Measurements from ENCODE around the gene FAM200C. TPM values are rescaled to one million over a fixed set of nuclear protein-coding genes. Genes with fewer than 3 reads are reported as not detected.

The FAM200C gene
- total RNA-seq, 2 experiments from 2014 or later, result 0.16 TPM; not detected in 1

DNA sequence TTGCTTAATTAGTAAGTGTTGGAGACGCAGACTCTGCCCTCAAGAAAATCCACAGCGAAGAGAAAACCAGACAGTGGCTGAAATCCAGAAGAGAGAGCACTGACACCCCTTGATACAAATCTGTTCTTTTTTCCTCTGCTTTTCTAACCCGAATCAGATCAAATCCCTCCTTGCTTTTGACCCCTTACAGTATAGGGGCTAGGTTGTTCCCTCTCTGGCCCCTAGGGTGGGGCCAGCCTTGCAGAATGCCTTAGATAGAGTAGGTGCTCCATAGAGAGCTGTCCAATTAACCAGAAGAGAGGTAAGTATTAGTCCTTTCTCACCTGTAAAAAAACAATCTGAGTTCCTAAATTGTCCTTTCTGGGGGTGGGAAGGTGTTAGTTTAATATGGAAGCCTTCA, 39.5 kb downstream of the FAM200C start:
- H3K27ac Mint-ChIP-seq, result no peak overlapping the region
- H3K36me3 ChIP-seq (ENCODE audit: insufficient read depth, low read length), result no peaks in the 10 kb centered on the region
- ATAC-seq (ENCODE audit: poor library complexity) (no peak), DNase-seq (no peak)
- H3K27ac ChIP-seq (ENCODE audit: low read depth in 1 of 2, low read length in 2 of 2), result no peak overlapping the region
- no peaks in the 10 kb centered on the region for H3K36me3 Mint-ChIP-seq (ENCODE audit: low read depth)
- POLR2A ChIA-PET, result no interaction called here
- intact Hi-C loops (cut with DNase I, micrococcal nuclease), result no loop called here
- no peaks in the 10 kb centered on the region for H3K4me1 ChIP-seq (ENCODE audit: insufficient read depth, low read length)
- H3K27me3 Mint-ChIP-seq, result peaks cover 28% of the 10 kb centered on the region
- H3K27me3 ChIP-seq (ENCODE audit: control insufficient read depth in 1 of 2, insufficient read depth in 2 of 2, low read length in 2 of 2), result peaks cover 0 to 2% of the 10 kb centered on the region in 2 experiments
- CTCF ChIA-PET, result no interaction called here
- H3K4me3 Mint-ChIP-seq, result no peak overlapping the region
- H3K4me1 Mint-ChIP-seq (ENCODE audit: low read depth), result no peaks in the 10 kb centered on the region
- no peaks in the 10 kb centered on the region for H3K9me3 Mint-ChIP-seq
- H3K9me3 ChIP-seq (ENCODE audit: control insufficient read depth in 1 of 2, insufficient read depth in 1 of 2, low read length in 2 of 2), result no peaks in the 10 kb centered on the region
- TF ChIP-seq, protein P1, sequence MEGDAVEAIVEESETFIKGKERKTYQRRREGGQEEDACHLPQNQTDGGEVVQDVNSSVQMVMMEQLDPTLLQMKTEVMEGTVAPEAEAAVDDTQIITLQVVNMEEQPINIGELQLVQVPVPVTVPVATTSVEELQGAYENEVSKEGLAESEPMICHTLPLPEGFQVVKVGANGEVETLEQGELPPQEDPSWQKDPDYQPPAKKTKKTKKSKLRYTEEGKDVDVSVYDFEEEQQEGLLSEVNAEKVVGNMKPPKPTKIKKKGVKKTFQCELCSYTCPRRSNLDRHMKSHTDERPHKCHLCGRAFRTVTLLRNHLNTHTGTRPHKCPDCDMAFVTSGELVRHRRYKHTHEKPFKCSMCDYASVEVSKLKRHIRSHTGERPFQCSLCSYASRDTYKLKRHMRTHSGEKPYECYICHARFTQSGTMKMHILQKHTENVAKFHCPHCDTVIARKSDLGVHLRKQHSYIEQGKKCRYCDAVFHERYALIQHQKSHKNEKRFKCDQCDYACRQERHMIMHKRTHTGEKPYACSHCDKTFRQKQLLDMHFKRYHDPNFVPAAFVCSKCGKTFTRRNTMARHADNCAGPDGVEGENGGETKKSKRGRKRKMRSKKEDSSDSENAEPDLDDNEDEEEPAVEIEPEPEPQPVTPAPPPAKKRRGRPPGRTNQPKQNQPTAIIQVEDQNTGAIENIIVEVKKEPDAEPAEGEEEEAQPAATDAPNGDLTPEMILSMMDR (IDR thresholded peaks at IDR 0.05), result no peak
- no peak overlapping the region for H3K4me3 ChIP-seq (ENCODE audit: low read length)

DNA sequence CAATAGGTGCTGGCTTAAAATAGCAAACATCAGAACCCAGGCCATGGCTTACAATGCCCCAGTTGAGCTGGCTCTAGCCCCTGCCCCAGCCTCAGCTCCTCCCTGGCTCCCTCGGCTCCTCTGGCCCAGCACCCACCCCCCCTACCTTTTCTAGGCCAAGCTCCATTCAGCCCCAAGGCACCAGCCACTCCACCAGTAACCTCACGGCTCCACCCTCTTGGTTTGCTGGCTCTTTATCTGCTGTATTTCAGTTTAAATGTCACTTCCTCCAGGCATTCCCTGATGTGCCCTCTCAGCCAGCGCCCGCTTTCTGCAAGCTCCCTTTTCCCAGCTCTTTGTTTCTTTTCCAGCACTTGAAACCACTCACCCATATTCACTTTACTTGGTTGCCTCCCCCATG, 40.0 kb downstream of the FAM200C start:
- no peaks in the 10 kb centered on the region for H3K36me3 ChIP-seq (ENCODE audit: insufficient read depth, low read length)
- H3K4me3 Mint-ChIP-seq, result no peak overlapping the region
- H3K4me1 ChIP-seq (ENCODE audit: insufficient read depth, low read length), result no peaks in the 10 kb centered on the region
- TF ChIP-seq, protein P1 (IDR thresholded peaks at IDR 0.05), result no peak
- ChIA-PET CTCF (no interaction called here), POLR2A (no interaction called here)
- no peaks in the 10 kb centered on the region for H3K36me3 Mint-ChIP-seq (ENCODE audit: low read depth)
- H3K4me1 Mint-ChIP-seq (ENCODE audit: low read depth), result no peaks in the 10 kb centered on the region
- intact Hi-C loops (cut with DNase I, micrococcal nuclease), result no loop called here
- H3K27ac Mint-ChIP-seq, result no peak overlapping the region
- no peak for ATAC-seq (ENCODE audit: poor library complexity)
- peaks cover 0 to 2% of the 10 kb centered on the region in 2 experiments for H3K27me3 ChIP-seq (ENCODE audit: control insufficient read depth in 1 of 2, insufficient read depth in 2 of 2, low read length in 2 of 2)
- peaks cover 23% of the 10 kb centered on the region for H3K27me3 Mint-ChIP-seq
- no peak overlapping the region for H3K4me3 ChIP-seq (ENCODE audit: low read length)
- H3K27ac ChIP-seq (ENCODE audit: low read depth in 1 of 2, low read length in 2 of 2), result no peak overlapping the region
- H3K9me3 ChIP-seq (ENCODE audit: control insufficient read depth in 1 of 2, insufficient read depth in 1 of 2, low read length in 2 of 2), result no peaks in the 10 kb centered on the region
- H3K9me3 Mint-ChIP-seq, result no peaks in the 10 kb centered on the region
- DNase-seq, result no peak

DNA sequence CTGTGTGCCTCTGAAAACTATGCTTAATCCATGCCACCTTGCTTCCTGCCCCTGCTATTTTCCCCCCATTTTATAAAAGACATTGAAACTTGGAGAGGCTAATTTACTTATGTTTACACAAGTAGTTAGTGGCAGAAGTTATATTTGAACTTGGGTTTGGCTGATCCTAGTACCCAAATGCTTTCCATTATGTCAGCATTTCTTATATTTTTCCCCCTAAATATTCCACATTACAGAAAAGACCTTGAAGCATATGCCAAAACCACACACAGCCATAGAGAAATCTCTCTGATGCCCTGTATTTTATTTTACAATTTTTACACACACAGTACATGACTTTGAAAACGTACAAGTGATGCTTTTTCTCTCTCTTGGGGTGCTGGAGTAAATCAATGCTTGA, 40.6 kb downstream of the FAM200C start:
- ChIA-PET POLR2A (no interaction called here), CTCF (no interaction called here)
- H3K27ac ChIP-seq (ENCODE audit: low read depth in 1 of 2, low read length in 2 of 2), result no peak overlapping the region
- no peak overlapping the region for H3K27ac Mint-ChIP-seq
- ATAC-seq (ENCODE audit: poor library complexity) (no peak), DNase-seq (no peak)
- no peaks in the 10 kb centered on the region for H3K4me1 Mint-ChIP-seq (ENCODE audit: low read depth)
- no peaks in the 10 kb centered on the region for H3K4me1 ChIP-seq (ENCODE audit: insufficient read depth, low read length)
- TF ChIP-seq, protein P1 (IDR thresholded peaks at IDR 0.05), result no peak
- no peak overlapping the region for H3K4me3 Mint-ChIP-seq
- intact Hi-C loops (cut with DNase I, micrococcal nuclease), result no loop called here
- no peaks in the 10 kb centered on the region for H3K9me3 ChIP-seq (ENCODE audit: control insufficient read depth in 1 of 2, insufficient read depth in 1 of 2, low read length in 2 of 2)
- H3K27me3 Mint-ChIP-seq, result peaks cover 17% of the 10 kb centered on the region
- no peak overlapping the region for H3K4me3 ChIP-seq (ENCODE audit: low read length)
- peaks cover 0 to 2% of the 10 kb centered on the region in 2 experiments for H3K27me3 ChIP-seq (ENCODE audit: control insufficient read depth in 1 of 2, insufficient read depth in 2 of 2, low read length in 2 of 2)
- H3K36me3 ChIP-seq (ENCODE audit: insufficient read depth, low read length), result no peaks in the 10 kb centered on the region
- H3K36me3 Mint-ChIP-seq (ENCODE audit: low read depth), result no peaks in the 10 kb centered on the region
- no peaks in the 10 kb centered on the region for H3K9me3 Mint-ChIP-seq
